ENCODE measurements around the gene KRT33B.
"Not testable (repeated sequence)": the region's sequence is repeated elsewhere in the genome, so short reads cannot be mapped to it uniquely, and the experiment has no call there.

Gene KRT33B

GRCh38 chr17:41347869-41348760 is 21.5 kb downstream of the KRT33B start:
- Histone ChIP-seq H3K27me3 (replicated peaks in 2 of 5; ENCODE audit: control insufficient read depth in 4 of 5, insufficient read depth in 5 of 5, low read length in 4 of 5) (peaks cover 0 to 3% (median 0%) of the 10 kb centered on the region in 5 experiments), H3K36me3 (ENCODE audit: control insufficient read depth in 4 of 4, insufficient read depth in 4 of 4, low read length in 3 of 4) (no peaks in the 10 kb centered on the region), H3K4me1 (ENCODE audit: control extremely low read depth in 1 of 4, control insufficient read depth in 4 of 4, insufficient read depth in 4 of 4, low read length in 3 of 4) (no peaks in the 10 kb centered on the region), H3K9me3 (ENCODE audit: control extremely low read depth in 1 of 5, control insufficient read depth in 4 of 5, insufficient read depth in 2 of 5, low read depth in 1 of 5, low read length in 4 of 5) (peaks cover 0 to 4% (median 0%) of the 10 kb centered on the region in 5 experiments), H3K27ac (ENCODE audit: insufficient read depth in 1 of 2, low read depth in 1 of 2, low read length in 2 of 2, poor library complexity in 1 of 2, severe bottlenecking in 2 of 2) (no peak overlapping the region), H3K4me3 (ENCODE audit: control insufficient read depth in 1 of 7, extremely low read depth in 1 of 7, insufficient read depth in 4 of 7, low read depth in 2 of 7, low read length in 6 of 7) (no peak overlapping the region)
- WGBS (ENCODE audit: insufficient coverage) = 97% methylated on average over 7 of the region's 7 CpGs
- DNase-seq = peak in 1 of 3 donors; percentile 4
- ChIA-PET POLR2A (interaction anchor here (0.5 kb wide), 1 partner anchor 131 kb away, joined by 3 read pairs; no protein-coding TSS in a partner anchor), CTCF (interaction anchor here (0.5 kb wide), 1 partner anchor 431 kb away, joined by 3 read pairs; no protein-coding TSS in a partner anchor)

DNA sequence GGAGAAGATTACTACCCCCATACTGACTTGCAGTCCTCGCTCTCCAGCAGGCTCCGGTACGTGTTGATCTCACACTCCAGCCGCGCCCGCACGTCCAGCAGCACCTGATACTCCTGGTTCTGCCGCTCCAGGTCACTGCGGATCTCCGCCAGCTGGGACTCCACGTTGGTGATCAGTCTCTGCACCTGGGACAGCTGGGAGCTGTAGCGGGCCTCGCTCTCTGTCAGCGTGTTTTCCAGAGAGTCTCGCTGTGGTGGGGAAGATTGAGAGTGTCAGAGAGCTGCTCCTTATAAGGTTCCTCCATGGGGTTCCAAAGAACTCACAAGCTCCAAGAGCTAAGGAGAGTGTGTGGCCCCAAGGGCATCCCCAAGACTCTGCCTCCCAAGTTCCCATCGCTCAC is 23.2 kb downstream of the KRT33B start:
- H3K4me1 ChIP-seq (ENCODE audit: control extremely low read depth in 1 of 4, control insufficient read depth in 4 of 4, insufficient read depth in 4 of 4, low read length in 3 of 4); H3K27ac ChIP-seq (ENCODE audit: insufficient read depth in 1 of 2, low read depth in 1 of 2, low read length in 2 of 2, poor library complexity in 1 of 2, severe bottlenecking in 2 of 2); H3K4me3 ChIP-seq (ENCODE audit: control insufficient read depth in 1 of 7, extremely low read depth in 1 of 7, insufficient read depth in 4 of 7, low read depth in 2 of 7, low read length in 6 of 7); POLR2A ChIA-PET; DNase-seq; H3K27me3 ChIP-seq (replicated peaks in 2 of 5; ENCODE audit: control insufficient read depth in 4 of 5, insufficient read depth in 5 of 5, low read length in 4 of 5); CTCF ChIA-PET; H3K36me3 ChIP-seq (ENCODE audit: control insufficient read depth in 4 of 4, insufficient read depth in 4 of 4, low read length in 3 of 4): not testable (repeated sequence)
- 96% methylated on average over 15 of the region's 16 CpGs for WGBS (ENCODE audit: insufficient coverage)
- H3K9me3 ChIP-seq (ENCODE audit: control extremely low read depth in 1 of 5, control insufficient read depth in 4 of 5, insufficient read depth in 2 of 5, low read depth in 1 of 5, low read length in 4 of 5) = peaks cover 0 to 13% (median 5%) of the 10 kb centered on the region in 5 experiments

DNA sequence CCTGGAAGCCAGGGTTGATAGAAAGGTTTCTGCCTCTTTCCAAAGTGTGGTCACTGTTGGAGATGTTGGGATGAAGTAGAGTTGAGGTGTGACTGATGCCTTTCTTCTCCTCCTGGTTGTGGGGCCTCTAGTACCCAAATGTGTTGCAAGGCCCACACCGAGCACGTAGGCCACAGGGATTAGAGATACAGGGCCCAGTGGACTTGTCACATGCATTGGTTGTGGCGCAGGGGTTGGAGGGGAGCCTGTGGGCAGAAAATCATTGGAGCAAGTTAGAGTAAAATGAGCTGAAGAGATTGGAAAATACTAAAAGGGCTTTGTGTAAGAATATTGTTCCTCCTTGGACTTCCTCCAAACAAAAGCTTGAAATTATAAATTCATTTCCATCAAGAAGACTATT is 23.6 kb downstream of the KRT33B start:
- no peaks in the 10 kb centered on the region for H3K4me1 ChIP-seq (ENCODE audit: control extremely low read depth in 1 of 4, control insufficient read depth in 4 of 4, insufficient read depth in 4 of 4, low read length in 3 of 4)
- H3K27me3 ChIP-seq (replicated peaks in 2 of 5; ENCODE audit: control insufficient read depth in 4 of 5, insufficient read depth in 5 of 5, low read length in 4 of 5) = peaks cover 0 to 3% (median 0%) of the 10 kb centered on the region in 5 experiments
- WGBS (ENCODE audit: insufficient coverage) = no CpG with 5 or more reads among the region's 3 CpGs
- DNase-seq = no peak
- H3K4me3 ChIP-seq (ENCODE audit: control insufficient read depth in 1 of 7, extremely low read depth in 1 of 7, insufficient read depth in 4 of 7, low read depth in 2 of 7, low read length in 6 of 7) = no peak overlapping the region
- no peaks in the 10 kb centered on the region for H3K36me3 ChIP-seq (ENCODE audit: control insufficient read depth in 4 of 4, insufficient read depth in 4 of 4, low read length in 3 of 4)
- CTCF ChIA-PET = no interaction called here
- no peak overlapping the region for H3K27ac ChIP-seq (ENCODE audit: insufficient read depth in 1 of 2, low read depth in 1 of 2, low read length in 2 of 2, poor library complexity in 1 of 2, severe bottlenecking in 2 of 2)
- H3K9me3 ChIP-seq (ENCODE audit: control extremely low read depth in 1 of 5, control insufficient read depth in 4 of 5, insufficient read depth in 2 of 5, low read depth in 1 of 5, low read length in 4 of 5) = peaks cover 0 to 13% (median 5%) of the 10 kb centered on the region in 5 experiments
- POLR2A ChIA-PET = no interaction called here

- peaks cover 0 to 2% (median 0%) of the 10 kb centered on the region in 4 experiments for H3K4me1 ChIP-seq (ENCODE audit: control extremely low read depth in 1 of 4, control insufficient read depth in 4 of 4, insufficient read depth in 4 of 4, low read length in 3 of 4)
- ChIA-PET CTCF (interaction anchor here (2.0 kb wide), 1 partner anchor 9 kb away, joined by 5 read pairs; no protein-coding TSS in a partner anchor), POLR2A (no interaction called here)
Observed at GRCh38 chr17:41343029-41343428, 26.6 kb downstream of the KRT33B start.

DNA sequence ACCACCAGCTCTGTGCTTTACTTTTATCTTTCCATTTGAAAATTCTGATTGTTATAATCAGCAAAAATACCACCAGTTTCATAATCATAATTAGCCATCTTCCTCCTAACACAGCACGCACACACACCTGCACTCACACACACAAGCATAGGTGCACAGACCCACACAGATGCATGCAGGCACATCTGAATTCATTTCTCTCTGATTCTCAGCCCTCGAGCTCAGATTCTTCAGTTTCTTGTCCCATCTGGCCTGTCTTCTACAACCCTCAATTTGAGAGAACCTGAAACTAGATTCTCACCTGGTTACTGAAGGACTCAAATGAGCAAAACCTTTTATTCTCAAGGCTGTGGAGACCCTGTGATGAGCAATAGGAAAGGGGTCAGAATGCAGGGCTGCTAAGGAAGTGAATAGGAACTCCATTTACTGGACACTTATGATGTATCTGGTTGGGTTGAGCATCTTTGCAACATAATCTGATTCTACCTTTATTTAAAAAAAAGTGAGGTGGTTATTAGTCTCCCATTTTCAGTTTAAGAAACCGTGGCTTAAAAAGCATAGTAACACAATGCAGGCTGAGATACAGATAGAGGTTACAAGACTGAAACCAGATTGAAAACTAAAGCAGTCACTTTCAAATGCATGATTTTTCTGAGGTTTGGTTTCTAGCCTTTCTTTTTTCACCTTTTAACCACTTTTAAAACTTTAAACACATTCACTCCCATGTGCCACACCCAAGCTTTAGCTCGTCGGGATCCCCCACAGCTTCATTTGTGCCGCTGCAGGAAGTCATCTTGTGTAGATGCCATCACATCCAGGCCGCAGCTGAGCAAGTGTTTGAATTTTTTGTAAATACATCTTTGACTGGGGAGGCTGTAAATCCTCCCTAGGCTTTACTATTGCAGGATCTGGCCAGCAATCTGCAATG is 28.4 kb downstream of the KRT33B start:
- ChIA-PET CTCF (no interaction called here), POLR2A (no interaction called here)
- no peaks in the 10 kb centered on the region for H3K27me3 ChIP-seq (replicated peaks in 2 of 5; ENCODE audit: control insufficient read depth in 4 of 5, insufficient read depth in 5 of 5, low read length in 4 of 5)
- H3K4me3 ChIP-seq (ENCODE audit: control insufficient read depth in 1 of 7, extremely low read depth in 1 of 7, insufficient read depth in 4 of 7, low read depth in 2 of 7, low read length in 6 of 7) = no peak overlapping the region
- peaks cover 0 to 13% (median 5%) of the 10 kb centered on the region in 5 experiments for H3K9me3 ChIP-seq (ENCODE audit: control extremely low read depth in 1 of 5, control insufficient read depth in 4 of 5, insufficient read depth in 2 of 5, low read depth in 1 of 5, low read length in 4 of 5)
- no peak for DNase-seq
- no peak overlapping the region for H3K27ac ChIP-seq (ENCODE audit: insufficient read depth in 1 of 2, low read depth in 1 of 2, low read length in 2 of 2, poor library complexity in 1 of 2, severe bottlenecking in 2 of 2)
- no peaks in the 10 kb centered on the region for H3K36me3 ChIP-seq (ENCODE audit: control insufficient read depth in 4 of 4, insufficient read depth in 4 of 4, low read length in 3 of 4)
- 95% methylated on average over 6 of the region's 7 CpGs for WGBS (ENCODE audit: insufficient coverage)
- H3K4me1 ChIP-seq (ENCODE audit: control extremely low read depth in 1 of 4, control insufficient read depth in 4 of 4, insufficient read depth in 4 of 4, low read length in 3 of 4) = peaks cover 0 to 2% (median 0%) of the 10 kb centered on the region in 4 experiments

More at GRCh38 chr17:41343029-41343428, 26.6 kb downstream of the KRT33B start:
- Histone ChIP-seq H3K36me3 (ENCODE audit: control insufficient read depth in 4 of 4, insufficient read depth in 4 of 4, low read length in 3 of 4) (no peaks in the 10 kb centered on the region), H3K27me3 (replicated peaks in 2 of 5; ENCODE audit: control insufficient read depth in 4 of 5, insufficient read depth in 5 of 5, low read length in 4 of 5) (no peaks in the 10 kb centered on the region), H3K9me3 (ENCODE audit: control extremely low read depth in 1 of 5, control insufficient read depth in 4 of 5, insufficient read depth in 2 of 5, low read depth in 1 of 5, low read length in 4 of 5) (peaks cover 0 to 13% (median 5%) of the 10 kb centered on the region in 5 experiments), H3K27ac (ENCODE audit: insufficient read depth in 1 of 2, low read depth in 1 of 2, low read length in 2 of 2, poor library complexity in 1 of 2, severe bottlenecking in 2 of 2) (no peak overlapping the region), H3K4me3 (ENCODE audit: control insufficient read depth in 1 of 7, extremely low read depth in 1 of 7, insufficient read depth in 4 of 7, low read depth in 2 of 7, low read length in 6 of 7) (no peak overlapping the region)
- no peak for DNase-seq
- WGBS (ENCODE audit: insufficient coverage) = 94% methylated on average over 3 of the region's 3 CpGs

DNA sequence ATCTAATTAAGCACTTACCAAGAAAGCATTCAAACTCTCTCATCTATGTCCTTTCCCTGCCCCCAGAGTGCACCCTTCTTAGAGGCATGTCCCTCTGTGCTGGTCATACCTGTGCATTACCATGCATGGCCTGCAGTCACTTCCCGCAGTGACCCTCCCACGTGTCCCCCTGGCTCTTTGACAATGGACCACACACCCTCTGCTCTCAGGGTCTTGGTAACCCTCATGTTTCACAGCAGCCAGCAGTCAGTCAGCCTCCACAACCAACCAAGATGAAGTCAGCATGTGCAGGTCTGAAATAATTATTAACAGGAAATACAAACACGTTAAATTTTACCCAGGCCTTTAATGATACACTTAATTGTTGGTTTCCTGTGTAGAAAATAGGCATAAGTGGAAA is 29.1 kb downstream of the KRT33B start:
- Histone ChIP-seq H3K27me3 (replicated peaks in 2 of 5; ENCODE audit: control insufficient read depth in 4 of 5, insufficient read depth in 5 of 5, low read length in 4 of 5) (no peaks in the 10 kb centered on the region), H3K4me3 (ENCODE audit: control insufficient read depth in 1 of 7, extremely low read depth in 1 of 7, insufficient read depth in 4 of 7, low read depth in 2 of 7, low read length in 6 of 7) (no peak overlapping the region), H3K9me3 (ENCODE audit: control extremely low read depth in 1 of 5, control insufficient read depth in 4 of 5, insufficient read depth in 2 of 5, low read depth in 1 of 5, low read length in 4 of 5) (peaks cover 0 to 13% (median 5%) of the 10 kb centered on the region in 5 experiments), H3K36me3 (ENCODE audit: control insufficient read depth in 4 of 4, insufficient read depth in 4 of 4, low read length in 3 of 4) (no peaks in the 10 kb centered on the region), H3K27ac (ENCODE audit: insufficient read depth in 1 of 2, low read depth in 1 of 2, low read length in 2 of 2, poor library complexity in 1 of 2, severe bottlenecking in 2 of 2) (no peak overlapping the region), H3K4me1 (ENCODE audit: control extremely low read depth in 1 of 4, control insufficient read depth in 4 of 4, insufficient read depth in 4 of 4, low read length in 3 of 4) (peaks cover 0 to 2% (median 0%) of the 10 kb centered on the region in 4 experiments)
- ChIA-PET CTCF (interaction anchor here (0.7 kb wide), 1 partner anchor 18 kb away, joined by 3 read pairs; no protein-coding TSS in a partner anchor), POLR2A (no interaction called here)
- DNase-seq = no peak
- WGBS (ENCODE audit: insufficient coverage) = 90% methylated on average over 2 of the region's 3 CpGs
